Thoracic aorta (tissue), 2 donors: Measurements from ENCODE around the gene CNFN. TPM values are rescaled to one million over a fixed set of nuclear protein-coding genes. Genes with fewer than 3 reads are reported as not detected.

Experiments
- ATAC-seq: fragments of 150-250 bp; one replicate; pipeline ENCODE4 v1.8.0; 2017; ENCODE audit warnings: low read depth; ENCODE audit not compliant: insufficient number of reproducible peaks, low FRiP score
- DNase-seq: peaks from one replicate; pipeline ENCODE4 v3.0.0-alpha.2; 2020; ENCODE audit warnings: low spot score
- H3K27ac ChIP-seq, 2 donors: fragments of 200-600 bp; sonication (generic); 1 replicate in 1 of 2; 2 replicates in 1 of 2; pipeline ENCODE4 v1.5.1; 2016; ENCODE audit warnings: mild to moderate bottlenecking in 2 of 2, moderate library complexity in 2 of 2
- H3K27me3 ChIP-seq: fragments of 200-600 bp; sonication (generic); replicated peaks from 2 replicates; pipeline ENCODE4 v1.6.0; 2016; ENCODE audit warnings: mild to moderate bottlenecking; ENCODE audit not compliant: insufficient read depth
- H3K36me3 ChIP-seq: fragments of 200-600 bp; sonication (generic); one replicate; pipeline ENCODE4 v1.5.1; 2016
- H3K4me1 ChIP-seq, 2 donors: fragments of 200-600 bp; sonication (generic); 1 replicate in 1 of 2; 2 replicates in 1 of 2; pipeline versions ENCODE4 v1.5.1 to v1.6.0; 2016; ENCODE audit warnings: low read depth in 2 of 2, mild to moderate bottlenecking in 1 of 2; ENCODE audit not compliant: control insufficient read depth in 1 of 2
- H3K4me3 ChIP-seq: fragments of 200-600 bp; sonication (generic); 2 replicates; pipeline ENCODE4 v1.5.1; 2016; ENCODE audit warnings: mild to moderate bottlenecking
- H3K9me3 ChIP-seq: fragments of 200-600 bp; sonication (generic); 2 replicates; pipeline ENCODE4 v1.5.1; 2016
- CTCF ChIP-seq: fragments of 200-600 bp; sonication (generic); IDR thresholded peaks from one replicate; pipeline ENCODE4 v1.5.1; 2019; ENCODE audit warnings: antibody characterized with exemption
- total RNA-seq, 2 donors: library from RNA; depleted of rRNA; stranded (reverse); fragments of >200 nt; gene quantifications; one replicate each; pipeline versions ENCODE4 v1.1.0 to v1.2.3, GENCODE V29; 2016

The CNFN gene
- total RNA-seq, 2 donors from 2014 or later = not detected

DNA sequence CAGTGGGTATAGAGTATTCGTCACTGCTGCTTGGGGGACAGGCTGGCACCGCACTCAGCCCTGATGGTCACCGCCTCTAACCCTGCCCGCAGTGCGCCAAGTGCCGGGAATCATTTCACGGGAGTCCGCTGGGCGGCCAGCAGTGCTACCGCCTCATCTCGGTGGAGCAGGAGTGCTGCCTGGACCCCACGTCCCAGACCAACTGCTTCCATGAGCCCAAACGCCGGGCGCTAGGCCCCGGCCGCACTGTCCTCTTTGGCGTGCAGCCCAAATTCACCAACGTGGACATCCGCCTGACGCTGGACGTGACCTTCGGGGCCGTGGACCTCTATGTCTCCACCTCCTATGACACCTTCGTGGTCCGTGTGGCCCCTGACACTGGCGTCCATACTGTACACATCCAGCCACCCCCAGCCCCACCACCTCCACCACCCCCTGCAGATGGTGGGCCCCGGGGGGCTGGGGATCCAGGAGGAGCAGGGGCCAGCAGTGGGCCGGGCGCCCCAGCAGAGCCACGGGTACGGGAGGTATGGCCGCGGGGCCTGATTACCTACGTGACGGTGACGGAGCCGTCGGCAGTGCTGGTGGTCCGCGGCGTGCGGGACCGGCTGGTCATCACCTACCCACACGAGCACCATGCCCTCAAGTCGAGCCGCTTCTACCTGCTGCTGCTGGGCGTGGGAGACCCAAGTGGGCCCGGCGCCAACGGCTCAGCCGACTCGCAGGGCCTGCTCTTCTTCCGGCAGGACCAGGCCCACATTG, 14.5 kb downstream of the CNFN start:
- no peak for TF ChIP-seq CTCF
- Histone ChIP-seq H3K9me3 (no peaks in the 10 kb centered on the region), H3K36me3 (peaks cover 4% of the 10 kb centered on the region), H3K27me3 (no peaks in the 10 kb centered on the region), H3K27ac (no peak overlapping the region), H3K4me1 (no peaks in the 10 kb centered on the region), H3K4me3 (no peak overlapping the region)
- ATAC-seq (no peak), DNase-seq (no peak)

DNA sequence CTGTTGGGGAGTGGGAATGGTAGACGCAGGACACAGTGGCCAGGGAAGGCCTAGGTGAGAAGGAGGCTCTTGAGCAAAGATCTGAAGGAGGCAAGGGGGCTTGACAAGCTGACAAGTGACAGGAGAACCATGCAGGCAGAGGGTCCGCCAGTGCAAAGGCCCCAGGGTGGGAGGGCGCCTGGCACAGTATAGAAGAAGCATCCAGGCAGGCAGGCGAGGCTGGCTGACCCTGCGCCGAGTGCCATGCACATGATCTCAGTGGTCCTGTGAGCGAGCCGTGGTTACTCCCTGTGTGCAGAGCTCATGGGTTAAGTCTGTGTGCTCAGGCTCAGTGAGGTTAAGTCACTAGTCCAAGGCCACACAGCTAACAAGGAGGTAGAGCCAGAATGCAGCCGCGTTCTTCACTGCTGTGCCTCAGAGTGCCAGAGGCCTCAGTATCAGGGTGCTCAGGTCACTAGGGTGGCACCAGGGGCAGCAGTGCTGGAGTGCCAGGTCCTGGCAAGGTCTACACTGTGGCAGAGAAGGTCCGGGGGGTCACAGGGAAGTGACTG, 15.2 kb downstream of the CNFN start:
- H3K27me3 ChIP-seq = no peaks in the 10 kb centered on the region
- peaks cover 4% of the 10 kb centered on the region for H3K36me3 ChIP-seq
- no peak for TF ChIP-seq CTCF
- no peaks in the 10 kb centered on the region for H3K9me3 ChIP-seq
- no peak overlapping the region for H3K4me3 ChIP-seq
- DNase-seq (no peak), ATAC-seq (no peak)
- no peaks in the 10 kb centered on the region for H3K4me1 ChIP-seq
- H3K27ac ChIP-seq = no peak overlapping the region

- Histone ChIP-seq H3K27ac (no peak overlapping the region), H3K27me3 (no peaks in the 10 kb centered on the region), H3K9me3 (no peaks in the 10 kb centered on the region), H3K36me3 (peaks cover 4% of the 10 kb centered on the region), H3K4me3 (no peak overlapping the region), H3K4me1 (peaks cover 0 to 9% of the 10 kb centered on the region in 2 donors)
- ATAC-seq (no peak), DNase-seq (no peak)
- no peak for TF ChIP-seq CTCF
Observed at GRCh38 chr19:42370626-42371175, 19.4 kb downstream of the CNFN start.

DNA sequence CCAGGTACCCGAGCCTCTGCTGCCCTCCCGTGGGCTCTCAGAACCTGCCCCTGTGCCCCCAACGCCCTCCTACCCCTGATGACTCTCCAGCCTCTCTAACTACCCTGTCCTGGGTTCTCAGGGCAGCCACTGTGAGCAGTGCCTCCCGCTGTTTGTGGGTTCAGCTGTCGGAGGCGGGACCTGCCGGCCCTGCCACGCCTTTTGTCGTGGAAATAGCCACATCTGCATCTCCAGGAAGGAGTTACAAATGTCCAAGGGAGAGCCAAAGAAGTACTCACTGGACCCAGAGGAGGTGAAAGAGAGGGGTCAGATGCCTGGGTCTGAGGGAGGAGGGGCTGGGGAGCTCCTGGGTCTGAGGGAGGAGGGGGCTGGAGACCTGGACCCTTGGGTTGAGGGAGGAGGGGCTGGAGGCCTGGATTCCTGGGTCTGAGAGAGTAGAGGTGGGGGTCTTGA, 20.0 kb downstream of the CNFN start:
- Histone ChIP-seq H3K36me3 (no peaks in the 10 kb centered on the region), H3K4me1 (peaks cover 0 to 12% of the 10 kb centered on the region in 2 donors), H3K4me3 (no peak overlapping the region), H3K9me3 (no peaks in the 10 kb centered on the region), H3K27me3 (no peaks in the 10 kb centered on the region), H3K27ac (no peak overlapping the region)
- ATAC-seq (no peak), DNase-seq (no peak)
- no peak for TF ChIP-seq CTCF

DNA sequence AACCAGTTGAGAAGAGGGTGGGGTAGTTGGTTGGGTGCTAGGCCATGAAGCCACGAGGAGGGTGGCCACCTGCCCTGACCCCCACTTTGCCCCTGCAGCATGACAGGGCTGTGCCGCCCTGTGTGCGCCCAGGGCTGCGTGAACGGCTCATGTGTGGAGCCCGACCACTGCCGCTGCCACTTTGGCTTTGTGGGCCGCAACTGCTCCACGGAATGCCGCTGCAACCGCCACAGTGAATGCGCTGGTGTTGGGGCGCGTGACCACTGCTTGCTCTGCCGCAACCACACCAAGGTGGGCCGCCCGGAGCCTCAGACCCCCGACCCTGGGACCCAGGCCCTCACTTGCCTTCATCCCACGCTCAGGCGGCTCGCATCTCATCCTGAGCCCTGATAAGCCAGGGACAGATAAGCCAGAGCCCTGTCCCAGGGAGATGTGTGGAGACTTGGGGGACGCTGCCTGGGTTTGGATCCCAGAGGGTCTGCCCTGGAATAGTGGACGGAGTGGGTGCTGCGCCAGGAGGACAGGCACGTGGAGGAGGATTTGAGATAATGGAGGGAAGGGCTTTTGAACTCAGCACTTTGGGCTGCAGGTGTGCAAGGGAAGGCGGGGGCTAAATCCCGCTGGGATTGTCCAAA, 20.5 kb downstream of the CNFN start:
- DNase-seq (no peak), ATAC-seq (no peak)
- H3K27ac ChIP-seq = no peak overlapping the region
- no peaks in the 10 kb centered on the region for H3K36me3 ChIP-seq
- no peak for TF ChIP-seq CTCF
- H3K27me3 ChIP-seq = no peaks in the 10 kb centered on the region
- H3K9me3 ChIP-seq = no peaks in the 10 kb centered on the region
- H3K4me3 ChIP-seq = no peak overlapping the region
- peaks cover 0 to 17% of the 10 kb centered on the region in 2 donors for H3K4me1 ChIP-seq
